Esophagus (tissue), 2 donors: ENCODE data around the gene ZFAND2B. TPM values are rescaled to one million over a fixed set of nuclear protein-coding genes. Genes with fewer than 3 reads are reported as not detected.

Source experiments
- H3K27ac ChIP-seq, 2 donors: one replicate each; pipeline ENCODE4 v1.5.1; 2013; ENCODE audit warnings: low read depth in 2 of 2, mild to moderate bottlenecking in 2 of 2, inconsistent platforms in 1 of 2, low read length in 1 of 2, moderate library complexity in 1 of 2
- H3K27me3 ChIP-seq, 2 donors: one replicate each; pipeline ENCODE4 v1.6.1; 2013; ENCODE audit warnings: low read length in 2 of 2, control low read depth in 1 of 2, mild to moderate bottlenecking in 1 of 2; ENCODE audit not compliant: insufficient read depth in 2 of 2, control insufficient read depth in 1 of 2
- H3K36me3 ChIP-seq, 2 donors: one replicate each; pipeline ENCODE4 v1.6.1; 2013; ENCODE audit warnings: low read length in 1 of 2; ENCODE audit not compliant: control insufficient read depth in 2 of 2, insufficient read depth in 2 of 2
- H3K4me1 ChIP-seq, 2 donors: one replicate each; pipeline ENCODE4 v1.6.1; 2013; ENCODE audit warnings: low read length in 1 of 2; ENCODE audit not compliant: control insufficient read depth in 2 of 2, insufficient read depth in 2 of 2
- H3K4me3 ChIP-seq, 2 donors: one replicate each; pipeline ENCODE4 v1.5.1; 2013; ENCODE audit warnings: low read length in 2 of 2, mild to moderate bottlenecking in 2 of 2, low read depth in 1 of 2, moderate library complexity in 1 of 2
- H3K9me3 ChIP-seq, 2 donors: one replicate each; pipeline ENCODE4 v1.6.1; 2013; ENCODE audit warnings: mild to moderate bottlenecking in 2 of 2, low read depth in 1 of 2, low read length in 1 of 2, moderate library complexity in 1 of 2; ENCODE audit not compliant: control insufficient read depth in 2 of 2, insufficient read depth in 1 of 2
- WGBS, 2 donors: extraction: QIAGEN DNeasy Blood & Tissue Kit; methylation state at CpG; one replicate each; pipeline ENCODE4 v1.1.7; 2013; 5-methylcytosine and 5-hydroxymethylcytosine counted together
- polyA plus RNA-seq, 2 donors: library from polyadenylated mRNA; stranded (reverse); fragments of 200-250 nt; gene quantifications; one replicate each; pipeline ENCODE4 v1.2.3, GENCODE V29; 2013
- donor health status: healthy with polysubstance abuse.
- donor health status: Bipolar disorder and iron deficiency.

The ZFAND2B gene
- polyA plus RNA-seq: 10 to 100 TPM; 45.2 to 53.6 TPM

- H3K27me3 ChIP-seq: no peaks in the 10 kb centered on the region
- 0 to 1% methylated on average over 47 to 76 of the region's 76 CpGs for WGBS, 2 donors
- no peaks in the 10 kb centered on the region for H3K9me3 ChIP-seq
- peak within 1 kb of the TSS; percentile 98 for H3K27ac ChIP-seq
- H3K4me1 ChIP-seq: peaks cover 0 to 13% of the 10 kb centered on the region in 2 donors
- H3K4me3 ChIP-seq: peak within 1 kb of the TSS; percentile 71 to 75
- H3K36me3 ChIP-seq: peaks cover 5 to 27% of the 10 kb centered on the region in 2 donors
Observed at GRCh38 chr2:219206328-219207133, at the start of gene ZFAND2B. Gene ZFAND2B (plus strand): TSS chr2:219206782. CDS start chr2:219206988, 206 bp downstream.

- no peak overlapping the region for H3K4me3 ChIP-seq
- H3K36me3 ChIP-seq: peaks cover 3 to 4% of the 10 kb centered on the region in 2 donors
- 88 to 92% methylated on average over 8 of the region's 8 CpGs for WGBS, 2 donors
- H3K27ac ChIP-seq: no peak overlapping the region
- no peaks in the 10 kb centered on the region for H3K9me3 ChIP-seq
- H3K27me3 ChIP-seq: no peaks in the 10 kb centered on the region
- peaks cover 0 to 3% of the 10 kb centered on the region in 2 donors for H3K4me1 ChIP-seq
Observed at GRCh38 chr2:219157396-219157795, 49.2 kb upstream of the ZFAND2B start.

DNA sequence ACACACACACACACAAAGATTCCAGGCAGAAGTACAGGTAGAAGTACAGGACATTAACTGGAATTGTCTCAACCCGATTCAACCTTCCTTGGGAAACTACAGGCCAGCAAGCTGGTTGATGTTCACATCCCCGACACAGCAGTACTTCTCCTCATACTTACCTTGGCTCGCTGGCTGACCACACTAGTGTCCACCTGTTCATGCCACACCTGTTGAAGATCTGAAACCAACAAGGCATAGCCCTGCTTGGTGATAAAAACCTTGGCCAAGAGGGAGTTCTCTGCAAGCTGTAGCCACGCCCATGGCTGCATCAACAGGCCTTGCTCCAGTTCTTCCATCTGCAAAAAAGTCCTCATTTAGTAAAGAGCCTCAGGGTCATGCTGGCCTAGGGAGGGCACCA is 48.6 kb upstream of the ZFAND2B start:
- WGBS, 2 donors: 93% methylated on average over 4 of the region's 4 CpGs
- peaks cover 0 to 3% of the 10 kb centered on the region in 2 donors for H3K4me1 ChIP-seq
- H3K27ac ChIP-seq: no peak overlapping the region
- no peak overlapping the region for H3K4me3 ChIP-seq
- H3K9me3 ChIP-seq: no peaks in the 10 kb centered on the region
- H3K36me3 ChIP-seq: peaks cover 3 to 4% of the 10 kb centered on the region in 2 donors
- no peaks in the 10 kb centered on the region for H3K27me3 ChIP-seq

GRCh38 chr2:219158586-219158985 is 48.0 kb upstream of the ZFAND2B start:
- 89 to 92% methylated on average over 3 of the region's 3 CpGs for WGBS, 2 donors
- H3K4me1 ChIP-seq: peaks cover 0 to 3% of the 10 kb centered on the region in 2 donors
- no peak overlapping the region for H3K4me3 ChIP-seq
- no peaks in the 10 kb centered on the region for H3K9me3 ChIP-seq
- H3K27ac ChIP-seq: no peak overlapping the region
- H3K36me3 ChIP-seq: peaks cover 3 to 4% of the 10 kb centered on the region in 2 donors
- no peaks in the 10 kb centered on the region for H3K27me3 ChIP-seq

- whole genome bisulfite sequencing, 2 donors: 4 to 7% methylated on average over 18 of the region's 18 CpGs
- peak overlapping the region; percentile 93 to 96 for H3K27ac ChIP-seq
- peaks cover 0 to 3% of the 10 kb centered on the region in 2 donors for H3K4me1 ChIP-seq
- H3K9me3 ChIP-seq: no peaks in the 10 kb centered on the region
- H3K27me3 ChIP-seq: no peaks in the 10 kb centered on the region
- H3K36me3 ChIP-seq: peaks cover 3 to 4% of the 10 kb centered on the region in 2 donors
- peak overlapping the region in 1 of 2 donors; percentile 64 for H3K4me3 ChIP-seq
Observed at GRCh38 chr2:219159771-219160185, 46.8 kb upstream of the ZFAND2B start.

DNA sequence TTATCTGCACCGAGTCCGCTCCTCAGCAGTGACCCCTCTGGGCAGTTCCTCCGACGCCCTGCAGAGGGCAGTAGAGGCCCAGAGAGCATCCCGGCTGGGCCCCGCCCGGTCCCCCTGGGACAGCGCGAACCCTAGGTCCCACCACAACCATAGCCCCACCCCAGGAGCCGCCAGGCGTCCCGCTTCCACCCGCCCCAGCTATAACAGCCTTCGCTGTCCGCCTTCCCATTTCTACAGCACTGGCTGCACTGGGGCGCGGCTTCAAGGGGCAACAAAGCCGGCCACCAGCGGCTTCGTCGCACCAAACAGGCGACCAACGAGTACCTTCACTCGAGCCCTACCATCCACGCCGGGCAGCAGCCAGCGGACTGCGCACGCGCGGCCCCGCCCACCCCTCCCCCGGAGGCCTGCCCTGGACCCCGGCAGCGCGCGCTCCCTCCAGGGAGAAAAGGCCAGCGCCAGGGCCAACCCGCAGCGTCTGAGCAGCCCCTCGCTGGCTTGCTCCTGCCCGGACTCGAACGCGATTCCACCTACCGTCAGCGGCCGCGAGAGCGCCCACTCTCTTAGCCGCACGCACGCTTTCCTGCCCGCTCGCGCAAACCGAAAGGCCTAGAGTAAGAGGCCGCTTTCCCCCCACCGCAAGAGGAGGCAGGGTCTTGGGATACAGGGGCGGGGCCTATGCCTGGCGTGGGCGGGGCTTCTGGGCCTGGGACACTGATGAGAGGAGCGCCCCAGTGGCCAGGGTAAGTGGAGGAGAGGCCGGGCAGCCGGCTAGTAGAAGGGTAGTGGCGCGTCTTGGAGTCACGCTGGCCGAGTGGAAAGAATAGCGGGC is 46.2 kb upstream of the ZFAND2B start, which contains the start of gene NHEJ1:
Gene NHEJ1, minus strand, starts transcription at position 630 of the 832 bp plus-strand sequence. CDS start 2,453 bp downstream, outside the sequence.
- WGBS, 2 donors: 1% methylated on average over 61 to 70 of the region's 70 CpGs
- H3K27me3 ChIP-seq: no peaks in the 10 kb centered on the region
- H3K27ac ChIP-seq: peak within 1 kb of the TSS; percentile 93 to 96
- H3K36me3 ChIP-seq: peaks cover 3 to 4% of the 10 kb centered on the region in 2 donors
- H3K9me3 ChIP-seq: no peaks in the 10 kb centered on the region
- H3K4me3 ChIP-seq: peak within 1 kb of the TSS; percentile 64 to 70
- H3K4me1 ChIP-seq: peaks cover 0 to 3% of the 10 kb centered on the region in 2 donors

DNA sequence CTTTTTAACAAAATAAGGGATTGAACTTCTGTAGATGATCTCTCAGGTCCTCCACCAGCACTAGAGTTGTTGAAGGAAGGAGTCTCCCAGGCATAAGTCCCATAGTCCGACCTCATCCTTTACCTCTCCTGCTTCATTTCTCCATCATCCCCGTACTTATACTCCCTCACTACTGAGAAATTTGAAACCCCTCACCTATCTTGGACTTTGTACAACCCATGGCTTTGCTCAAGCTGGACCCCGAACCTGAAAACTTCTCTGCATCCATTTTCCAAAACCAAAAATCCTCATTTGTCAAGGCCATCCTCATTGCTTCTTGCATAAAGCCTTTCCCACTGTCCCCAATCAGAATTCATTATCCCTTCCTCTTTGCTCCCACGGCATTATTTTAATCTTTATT is 45.5 kb upstream of the ZFAND2B start:
- peaks cover 0 to 3% of the 10 kb centered on the region in 2 donors for H3K4me1 ChIP-seq
- H3K27ac ChIP-seq: peak overlapping the region; percentile 93 to 96
- WGBS, 2 donors: 70 to 72% methylated on average over 4 of the region's 4 CpGs
- H3K27me3 ChIP-seq: no peaks in the 10 kb centered on the region
- peaks cover 3 to 4% of the 10 kb centered on the region in 2 donors for H3K36me3 ChIP-seq
- H3K9me3 ChIP-seq: no peaks in the 10 kb centered on the region
- H3K4me3 ChIP-seq: peak overlapping the region; percentile 64 to 70

- Histone ChIP-seq H3K36me3 (no peaks in the 10 kb centered on the region), H3K27ac (no peak overlapping the region), H3K4me1 (peaks cover 0 to 3% of the 10 kb centered on the region in 2 donors), H3K9me3 (no peaks in the 10 kb centered on the region), H3K27me3 (no peaks in the 10 kb centered on the region), H3K4me3 (no peak overlapping the region)
- WGBS, 2 donors: 92 to 93% methylated on average over 6 of the region's 6 CpGs
Observed at GRCh38 chr2:219163156-219163555, 43.4 kb upstream of the ZFAND2B start.

GRCh38 chr2:219165058-219165911 is 41.3 kb upstream of the ZFAND2B start:
- Histone ChIP-seq H3K27me3 (no peaks in the 10 kb centered on the region), H3K4me3 (no peak overlapping the region), H3K27ac (no peak overlapping the region), H3K9me3 (no peaks in the 10 kb centered on the region), H3K4me1 (no peaks in the 10 kb centered on the region), H3K36me3 (no peaks in the 10 kb centered on the region)
- WGBS, 2 donors: 85 to 87% methylated on average over 10 of the region's 10 CpGs
